Psoas muscle (tissue), 8 donors: ENCODE results near the gene USP6. TPM values are rescaled to one million over a fixed set of nuclear protein-coding genes. Genes with fewer than 3 reads are reported as not detected.

Source experiments
- ATAC-seq, 4 donors: fragments of 200-7000 bp; cut with Tn5 transposase; one replicate each; pipeline ENCODE4 v1.9.1; 2020; ENCODE audit warnings: moderate library complexity in 3 of 4, mild to moderate bottlenecking in 2 of 4
- DNase-seq, 2 donors: peaks; one replicate each; pipeline ENCODE4 v3.0.0-alpha.2; 2020
- H3K27ac ChIP-seq: fragments of 200-600 bp; one replicate; pipeline ENCODE4 v1.8.0; 2022
- H3K27me3 ChIP-seq, 3 donors: fragments of 200-600 bp in 1 of 3; one replicate each; pipeline versions ENCODE4 v1.6.1 to v1.8.0; 2013 to 2022; ENCODE audit warnings: low read length in 2 of 3, mild to moderate bottlenecking in 2 of 3, moderate library complexity in 1 of 3; ENCODE audit not compliant: insufficient read depth in 3 of 3
- H3K36me3 ChIP-seq, 2 donors: fragments of 200-600 bp in 1 of 2; one replicate each; pipeline versions ENCODE4 v1.6.1 to v1.8.0; 2013 to 2022; ENCODE audit warnings: low read depth in 1 of 2, mild to moderate bottlenecking in 1 of 2, moderate library complexity in 1 of 2; ENCODE audit not compliant: insufficient read depth in 1 of 2
- H3K4me1 ChIP-seq: fragments of 200-600 bp; one replicate; pipeline ENCODE4 v1.8.0; 2022
- H3K4me3 ChIP-seq: fragments of 200-600 bp; one replicate; pipeline ENCODE4 v1.8.0; 2022; ENCODE audit warnings: mild to moderate bottlenecking
- H3K9me3 ChIP-seq: fragments of 200-600 bp; one replicate; pipeline ENCODE4 v1.8.0; 2022
- CTCF ChIP-seq: fragments of 200-600 bp; IDR thresholded peaks from one replicate; pipeline ENCODE4 v1.8.0; 2022; ENCODE audit warnings: antibody characterized with exemption
- WGBS, 3 donors: extraction: QIAGEN DNeasy Blood & Tissue Kit; methylation state at CpG; one replicate each; pipeline versions ENCODE4 v1.1.6 to v1.1.7; 2013; 5-methylcytosine and 5-hydroxymethylcytosine counted together
- intact Hi-C, 2 donors: fragments of 100-400 bp; cut with DNase I; formaldehyde crosslinking; loops; one replicate each; pipeline versions ENCODE4 v1.11.0 to v1.14.2; 2022
- polyA plus RNA-seq, 3 donors: library from polyadenylated mRNA; stranded (reverse); fragments of 200-250 nt; gene quantifications; one replicate each; pipeline ENCODE4 v1.2.3, GENCODE V29; 2013
- total RNA-seq, 4 donors: library from RNA; stranded (reverse); fragmentation: NEBNext Ultra II Directional in 2 of 4; extraction: Animal tissue kit (Norgen Biotek cat#: 25700) in 2 of 4; gene quantifications; one replicate each; pipeline versions ENCODE4 v1.2.1 to v1.2.4, GENCODE V29; 2021 to 2023
- donor health status: healthy with polysubstance abuse.
- donor health status: DM: no; HTN: no; CAD: no; lungs with moderate emphysema.
- donor health status: Bipolar disorder and iron deficiency.
- donor health status: healthy.
- donor health status: DM: yes; HTN: yes; CAD: no.
- donor health status: DM: no; HTN: no; CAD: no.
- donor health status: DM: no; HTN: no; CAD: no.
- donor health status: DM: yes; HTN: yes; CAD: no.

Gene USP6
- total and polyA plus RNA-seq, 7 donors = 0.05 to 3.2 (median 0.40) TPM

GRCh38 chr17:5179003-5179402 is 63.2 kb downstream of the USP6 start:
- H3K9me3 ChIP-seq = peaks cover 92% of the 10 kb centered on the region
- H3K27ac ChIP-seq = no peak overlapping the region
- WGBS, 3 donors = 92 to 99% (median 97%) methylated on average over 11 to 12 of the region's 12 CpGs

GRCh38 chr17:5181509-5182305 is 65.9 kb downstream of the USP6 start:
- TF ChIP-seq CTCF = no peak
- H3K4me1 ChIP-seq = no peaks in the 10 kb centered on the region
- DNase-seq (no peak), ATAC-seq (no peak)
- H3K9me3 ChIP-seq = peaks cover 100% of the 10 kb centered on the region
- no peak overlapping the region for H3K4me3 ChIP-seq
- 94 to 95% (median 95%) methylated on average over 10 of the region's 10 CpGs for WGBS, 3 donors
- H3K36me3 ChIP-seq = peaks cover 8 to 16% of the 10 kb centered on the region in 2 donors
- H3K27me3 ChIP-seq = no peaks in the 10 kb centered on the region
- intact Hi-C loops = no loop called here
- no peak overlapping the region for H3K27ac ChIP-seq

More at GRCh38 chr17:5179003-5179402, 63.2 kb downstream of the USP6 start:
- Histone ChIP-seq H3K36me3 (peaks cover 8 to 29% of the 10 kb centered on the region in 2 donors), H3K27me3 (no peaks in the 10 kb centered on the region), H3K4me1 (no peaks in the 10 kb centered on the region), H3K4me3 (no peak overlapping the region)
- no peak for ATAC-seq
- no peak for TF ChIP-seq CTCF
- no peak for DNase-seq
- intact Hi-C loops = no loop called here

GRCh38 chr17:5182597-5183409 is 67.0 kb downstream of the USP6 start:
- no peak for DNase-seq
- ATAC-seq = no peak
- Histone ChIP-seq H3K4me1 (no peaks in the 10 kb centered on the region), H3K9me3 (peaks cover 100% of the 10 kb centered on the region), H3K4me3 (no peak overlapping the region), H3K27me3 (no peaks in the 10 kb centered on the region), H3K27ac (no peak overlapping the region), H3K36me3 (peaks cover 8 to 24% of the 10 kb centered on the region in 2 donors)
- TF ChIP-seq CTCF = no peak
- 98 to 99% (median 99%) methylated on average over 6 of the region's 6 CpGs for WGBS, 3 donors
- intact Hi-C loops = no loop called here

GRCh38 chr17:5183410-5183793 is 67.6 kb downstream of the USP6 start:
- H3K27me3 ChIP-seq = no peaks in the 10 kb centered on the region
- no peak for DNase-seq
- H3K27ac ChIP-seq = no peak overlapping the region
- peaks cover 95% of the 10 kb centered on the region for H3K9me3 ChIP-seq
- no peak for TF ChIP-seq CTCF
- H3K36me3 ChIP-seq = peaks cover 8 to 27% of the 10 kb centered on the region in 2 donors
- no peak for ATAC-seq
- no peaks in the 10 kb centered on the region for H3K4me1 ChIP-seq
- intact Hi-C loops = no loop called here
- no peak overlapping the region for H3K4me3 ChIP-seq
